Endothelial cell (in vitro differentiated cells): Measurements from ENCODE around the gene NXT1. TPM values are rescaled to one million over a fixed set of nuclear protein-coding genes. Genes with fewer than 3 reads are reported as not detected.

Experiments
- DNase-seq: peaks from one replicate; pipeline ENCODE4 v3.0.0; 2021; ENCODE audit warnings: low spot score
- H3K27ac Mint-ChIP-seq: one replicate; pipeline ENCODE4 v1.8.0; 2021; ENCODE audit warnings: mixed read lengths, inconsistent platforms; ENCODE audit not compliant: unreplicated experiment
- H3K27me3 Mint-ChIP-seq: one replicate; pipeline ENCODE4 v1.8.0; 2021; ENCODE audit warnings: mild to moderate bottlenecking, moderate library complexity, mixed read lengths, inconsistent platforms; ENCODE audit not compliant: unreplicated experiment
- H3K36me3 Mint-ChIP-seq: one replicate; pipeline ENCODE4 v1.8.0; 2021; ENCODE audit warnings: mild to moderate bottlenecking, low read depth, mixed read lengths, inconsistent platforms; ENCODE audit not compliant: unreplicated experiment
- H3K4me1 Mint-ChIP-seq: one replicate; pipeline ENCODE4 v1.8.0; 2021; ENCODE audit warnings: mild to moderate bottlenecking, mixed read lengths, inconsistent platforms; ENCODE audit not compliant: unreplicated experiment
- H3K4me3 Mint-ChIP-seq: one replicate; pipeline ENCODE4 v1.8.0; 2021; ENCODE audit warnings: mild to moderate bottlenecking, mixed read lengths, inconsistent platforms; ENCODE audit not compliant: unreplicated experiment
- H3K9me3 Mint-ChIP-seq: one replicate; pipeline ENCODE4 v1.8.0; 2021; ENCODE audit warnings: mixed read lengths, inconsistent platforms; ENCODE audit not compliant: unreplicated experiment
- long read RNA-seq: library from polyadenylated mRNA; unstranded; transcript quantifications from one replicate; pipeline ENCODE4 v2.0.0, GENCODE V29; 2020; ENCODE audit not compliant: unreplicated experiment
- total RNA-seq: library from RNA; stranded (reverse); fragmentation: NEBNext Ultra II Directional; extraction: Animal tissue kit (Norgen Biotek cat#: 25700); gene quantifications from one replicate; pipeline ENCODE4 v1.2.1, GENCODE V29; 2021; ENCODE audit not compliant: unreplicated experiment
- TF ChIP-seq, protein P1 (sequence below): fragments of 200-600 bp; sonication (generic); IDR thresholded peaks from one replicate; pipeline ENCODE4 v1.5.0; 2021; ENCODE audit warnings: antibody characterized with exemption; ENCODE audit not compliant: unreplicated experiment

The NXT1 gene
- total RNA-seq, result 24.5 TPM
- long read RNA-seq, transcript NXT1-201 (2 exons, 1,123 nt), result major isoform, 34 of 40 reads
- long read RNA-seq, partial matches to known transcripts, result 5 of 40 reads
- long read RNA-seq, other reads (novel, unspliced or antisense), result 1 of 40 reads

GRCh38 chr20:23350196-23350903 is at the start of gene NXT1:
Gene NXT1 (plus strand): TSS chr20:23350791. CDS start chr20:23354042, 3,251 bp downstream.
- DNase-seq, result peak; percentile 96
- peaks cover 20% of the 10 kb centered on the region for H3K4me1 Mint-ChIP-seq
- peaks cover 11% of the 10 kb centered on the region for H3K36me3 Mint-ChIP-seq
- peak within 1 kb of the TSS; percentile 96 for H3K4me3 Mint-ChIP-seq
- no peaks in the 10 kb centered on the region for H3K9me3 Mint-ChIP-seq
- TF ChIP-seq, protein P1, sequence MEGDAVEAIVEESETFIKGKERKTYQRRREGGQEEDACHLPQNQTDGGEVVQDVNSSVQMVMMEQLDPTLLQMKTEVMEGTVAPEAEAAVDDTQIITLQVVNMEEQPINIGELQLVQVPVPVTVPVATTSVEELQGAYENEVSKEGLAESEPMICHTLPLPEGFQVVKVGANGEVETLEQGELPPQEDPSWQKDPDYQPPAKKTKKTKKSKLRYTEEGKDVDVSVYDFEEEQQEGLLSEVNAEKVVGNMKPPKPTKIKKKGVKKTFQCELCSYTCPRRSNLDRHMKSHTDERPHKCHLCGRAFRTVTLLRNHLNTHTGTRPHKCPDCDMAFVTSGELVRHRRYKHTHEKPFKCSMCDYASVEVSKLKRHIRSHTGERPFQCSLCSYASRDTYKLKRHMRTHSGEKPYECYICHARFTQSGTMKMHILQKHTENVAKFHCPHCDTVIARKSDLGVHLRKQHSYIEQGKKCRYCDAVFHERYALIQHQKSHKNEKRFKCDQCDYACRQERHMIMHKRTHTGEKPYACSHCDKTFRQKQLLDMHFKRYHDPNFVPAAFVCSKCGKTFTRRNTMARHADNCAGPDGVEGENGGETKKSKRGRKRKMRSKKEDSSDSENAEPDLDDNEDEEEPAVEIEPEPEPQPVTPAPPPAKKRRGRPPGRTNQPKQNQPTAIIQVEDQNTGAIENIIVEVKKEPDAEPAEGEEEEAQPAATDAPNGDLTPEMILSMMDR, result no peak
- H3K27me3 Mint-ChIP-seq, result peaks cover 2% of the 10 kb centered on the region
- H3K27ac Mint-ChIP-seq, result peak within 1 kb of the TSS; percentile 97

DNA sequence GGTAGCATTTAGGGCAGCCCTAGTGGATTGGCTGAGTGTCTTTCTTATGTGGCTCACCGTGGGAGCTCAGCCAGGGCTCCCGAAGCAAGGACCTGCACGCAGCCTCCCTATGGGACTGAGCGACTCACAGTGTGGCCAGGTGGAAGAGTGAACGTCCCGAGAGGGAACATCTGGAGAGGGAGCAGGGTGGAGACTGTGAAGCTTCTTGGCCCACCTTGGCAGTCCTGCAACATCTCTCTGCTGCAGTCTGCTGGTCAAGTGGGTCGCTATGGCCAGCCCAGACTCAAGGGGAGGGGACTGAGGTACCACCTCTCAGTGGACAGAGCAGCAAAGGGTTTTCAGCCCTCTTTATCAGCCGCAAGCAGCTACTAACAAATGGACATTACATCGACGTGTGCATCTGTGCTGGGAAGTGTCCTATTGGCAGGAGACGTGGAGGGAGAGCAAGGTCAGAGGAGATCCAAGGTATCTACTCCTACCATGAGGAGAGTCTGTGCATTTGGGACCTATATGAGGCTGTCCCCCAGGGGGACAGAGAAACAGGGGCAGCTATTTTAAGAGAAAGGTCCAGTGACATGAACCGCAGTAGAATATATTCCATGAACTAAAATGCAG is 49.0 kb upstream of the NXT1 start:
- Mint-ChIP-seq H3K4me1 (peaks cover 2% of the 10 kb centered on the region), H3K27me3 (peaks cover 14% of the 10 kb centered on the region), H3K9me3 (no peaks in the 10 kb centered on the region), H3K27ac (no peak overlapping the region), H3K4me3 (peak overlapping the region; percentile 47), H3K36me3 (peaks cover 7% of the 10 kb centered on the region)
- no peak for DNase-seq
- TF ChIP-seq, protein P1, result no peak

DNA sequence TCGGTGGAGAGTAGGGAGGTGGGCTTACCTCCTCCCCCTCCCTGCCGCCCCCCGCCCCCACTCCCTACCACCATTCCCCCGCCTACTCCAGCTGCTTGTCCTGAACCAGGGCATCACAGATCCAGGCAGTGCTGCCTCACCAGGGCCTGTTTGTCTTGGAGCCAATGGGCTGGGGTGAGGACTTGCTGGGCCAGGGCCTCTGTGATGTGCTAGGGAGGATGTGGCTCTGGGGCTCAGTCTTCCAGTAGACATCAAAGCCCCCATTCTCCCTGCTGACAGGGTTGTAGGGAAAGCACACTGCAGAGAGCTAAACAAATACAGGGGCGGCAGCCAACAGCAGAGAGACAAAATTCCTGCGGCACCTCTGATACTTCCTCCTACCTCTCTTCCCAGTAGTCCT is 48.2 kb upstream of the NXT1 start:
- TF ChIP-seq, protein P1, result no peak
- no peak overlapping the region for H3K27ac Mint-ChIP-seq
- no peaks in the 10 kb centered on the region for H3K9me3 Mint-ChIP-seq
- peaks cover 14% of the 10 kb centered on the region for H3K27me3 Mint-ChIP-seq
- no peak overlapping the region for H3K4me3 Mint-ChIP-seq
- no peak for DNase-seq
- no peaks in the 10 kb centered on the region for H3K4me1 Mint-ChIP-seq
- H3K36me3 Mint-ChIP-seq, result peaks cover 7% of the 10 kb centered on the region

GRCh38 chr20:23302801-23303200 is 47.8 kb upstream of the NXT1 start:
- H3K27ac Mint-ChIP-seq, result no peak overlapping the region
- TF ChIP-seq, protein P1, result no peak
- no peaks in the 10 kb centered on the region for H3K9me3 Mint-ChIP-seq
- no peaks in the 10 kb centered on the region for H3K4me1 Mint-ChIP-seq
- H3K4me3 Mint-ChIP-seq, result no peak overlapping the region
- DNase-seq, result no peak
- peaks cover 14% of the 10 kb centered on the region for H3K27me3 Mint-ChIP-seq
- peaks cover 7% of the 10 kb centered on the region for H3K36me3 Mint-ChIP-seq
